ENCODE data around the gene KRT6A. TPM values are rescaled to one million over a fixed set of nuclear protein-coding genes. Genes with fewer than 3 reads are reported as not detected.

KRT6A gene
- total RNA-seq, 5 donors from 2014 or later (not counting 1 experiment from before 2014, with no cell fraction given), result not detected

DNA sequence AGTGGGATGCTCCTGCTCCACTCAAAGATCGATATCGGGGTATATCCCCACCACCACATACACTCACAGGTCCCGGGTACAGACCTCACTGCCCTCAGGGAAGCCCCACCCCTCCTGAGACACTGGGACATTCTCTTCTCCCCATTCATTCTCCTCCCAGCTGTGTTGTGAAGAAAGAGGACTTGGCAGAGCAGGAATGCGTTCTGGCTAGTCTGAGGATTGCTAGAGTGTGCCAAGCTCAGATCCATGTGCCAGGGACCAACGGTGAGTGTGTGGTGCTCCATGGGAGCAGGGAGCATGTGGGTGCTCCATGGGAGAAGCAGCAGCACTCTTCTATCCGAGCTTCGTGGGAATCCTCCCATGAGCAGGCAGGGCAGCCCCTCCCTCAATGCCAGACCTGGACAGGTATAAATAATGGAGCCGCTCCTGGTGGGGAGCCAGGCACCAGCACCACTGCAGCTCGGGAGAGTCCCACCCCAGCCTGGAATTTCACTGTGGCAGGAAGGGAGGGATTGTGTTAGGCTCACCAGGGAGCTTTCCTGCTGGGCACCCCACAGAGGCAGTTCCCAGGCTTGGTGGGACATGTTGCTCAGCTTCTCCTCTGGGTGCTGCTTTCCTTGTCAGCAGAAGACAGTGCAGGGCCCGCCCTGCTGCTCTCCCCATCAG lies 29.4 kb upstream of the KRT6A start:
- H3K36me3 Mint-ChIP-seq, result no peaks in the 10 kb centered on the region
- H3K27me3 ChIP-seq (replicated peaks in 1 of 2; ENCODE audit: control insufficient read depth in 2 of 2, extremely low read depth in 1 of 2, insufficient read depth in 2 of 2, low read length in 1 of 2), result peaks cover 0 to 19% of the 10 kb centered on the region in 2 experiments
- H3K4me3 ChIP-seq (ENCODE audit: control insufficient read depth in 1 of 2, extremely low read depth in 1 of 2, low read length in 1 of 2), result no peak overlapping the region
- CTCF ChIA-PET, result interaction anchor here in 1 of 2 donors (0.7 kb wide), 1 partner anchor 308 kb away, joined by 3 read pairs; no protein-coding TSS in a partner anchor
- WGBS (ENCODE audit: insufficient coverage), result 82% methylated on average over 5 of the region's 10 CpGs
- POLR2A ChIA-PET, result no interaction called here
- no peak overlapping the region for H3K27ac ChIP-seq (ENCODE audit: low read length)
- DNase-seq, result no peak
- no peak overlapping the region for H3K4me3 Mint-ChIP-seq
- no peaks in the 10 kb centered on the region for H3K9me3 ChIP-seq
- no peaks in the 10 kb centered on the region for H3K36me3 ChIP-seq (ENCODE audit: control insufficient read depth in 2 of 2, extremely low read depth in 1 of 2, insufficient read depth in 1 of 2, low read length in 1 of 2)
- H3K4me1 Mint-ChIP-seq, result peaks cover 0 to 8% (median 0%) of the 10 kb centered on the region in 3 donors
- H3K9me3 Mint-ChIP-seq, result no peaks in the 10 kb centered on the region
- ATAC-seq (replicated peaks in 1 of 4), result no peak
- peaks cover 0 to 20% of the 10 kb centered on the region in 2 experiments for H3K4me1 ChIP-seq (ENCODE audit: control insufficient read depth in 1 of 2, extremely low read depth in 1 of 2, insufficient read depth in 2 of 2, low read length in 2 of 2)
- no peak overlapping the region for H3K27ac Mint-ChIP-seq
- peaks cover 1 to 4% of the 10 kb centered on the region in 2 donors for H3K27me3 Mint-ChIP-seq

DNA sequence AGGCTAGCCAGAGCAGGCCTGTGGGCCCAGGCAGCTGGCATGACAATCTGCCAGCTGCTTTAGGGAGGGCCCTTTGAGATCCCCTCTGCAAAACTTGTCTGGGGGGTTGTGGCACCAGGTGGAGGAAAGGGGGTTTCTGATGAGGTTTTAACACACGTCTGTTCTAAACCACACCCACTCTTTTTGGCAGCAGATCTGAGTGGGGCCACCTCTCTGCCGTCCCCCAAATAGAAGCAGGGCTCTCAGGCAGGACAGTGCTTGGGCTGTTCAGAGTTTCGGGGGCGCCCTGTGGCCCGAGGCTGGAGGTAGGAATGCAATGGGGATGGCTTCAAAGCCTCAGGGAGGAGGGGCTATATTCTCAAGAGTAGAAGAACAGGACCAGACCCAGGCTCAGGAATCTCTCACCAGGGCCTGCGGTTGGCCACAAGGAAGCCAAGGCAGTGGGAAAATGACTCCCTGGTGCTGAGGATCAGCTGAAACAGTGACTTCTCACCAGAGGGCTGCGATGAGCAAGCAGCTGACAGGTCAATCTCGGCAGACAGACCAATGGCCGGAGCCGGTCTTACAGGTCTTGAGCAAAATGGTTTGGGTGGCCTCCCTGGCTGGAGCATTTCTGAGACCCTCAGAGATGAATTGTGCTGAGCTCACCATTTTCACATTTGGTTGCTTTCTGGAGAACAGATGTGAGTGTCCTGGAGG lies 28.7 kb upstream of the KRT6A start:
- H3K27ac ChIP-seq (ENCODE audit: low read length), result no peak overlapping the region
- H3K27me3 ChIP-seq (replicated peaks in 1 of 2; ENCODE audit: control insufficient read depth in 2 of 2, extremely low read depth in 1 of 2, insufficient read depth in 2 of 2, low read length in 1 of 2), result peaks cover 0 to 19% of the 10 kb centered on the region in 2 experiments
- Mint-ChIP-seq H3K27me3 (peaks cover 1 to 4% of the 10 kb centered on the region in 2 donors), H3K9me3 (no peaks in the 10 kb centered on the region), H3K27ac (no peak overlapping the region), H3K36me3 (no peaks in the 10 kb centered on the region), H3K4me1 (peaks cover 0 to 3% (median 0%) of the 10 kb centered on the region in 3 donors), H3K4me3 (no peak overlapping the region)
- ChIA-PET CTCF (interaction anchor here in 1 of 2 donors (0.7 kb wide), 1 partner anchor 308 kb away, joined by 3 read pairs; no protein-coding TSS in a partner anchor), POLR2A (no interaction called here)
- H3K4me1 ChIP-seq (ENCODE audit: control insufficient read depth in 1 of 2, extremely low read depth in 1 of 2, insufficient read depth in 2 of 2, low read length in 2 of 2), result peaks cover 0 to 12% of the 10 kb centered on the region in 2 experiments
- no peaks in the 10 kb centered on the region for H3K36me3 ChIP-seq (ENCODE audit: control insufficient read depth in 2 of 2, extremely low read depth in 1 of 2, insufficient read depth in 1 of 2, low read length in 1 of 2)
- H3K9me3 ChIP-seq, result no peaks in the 10 kb centered on the region
- DNase-seq (no peak), ATAC-seq (replicated peaks in 1 of 4) (peak in 1 of 4 experiments; percentile 10)
- H3K4me3 ChIP-seq (ENCODE audit: control insufficient read depth in 1 of 2, extremely low read depth in 1 of 2, low read length in 1 of 2), result no peak overlapping the region
- WGBS (ENCODE audit: insufficient coverage), result 80% methylated on average over 8 of the region's 10 CpGs

DNA sequence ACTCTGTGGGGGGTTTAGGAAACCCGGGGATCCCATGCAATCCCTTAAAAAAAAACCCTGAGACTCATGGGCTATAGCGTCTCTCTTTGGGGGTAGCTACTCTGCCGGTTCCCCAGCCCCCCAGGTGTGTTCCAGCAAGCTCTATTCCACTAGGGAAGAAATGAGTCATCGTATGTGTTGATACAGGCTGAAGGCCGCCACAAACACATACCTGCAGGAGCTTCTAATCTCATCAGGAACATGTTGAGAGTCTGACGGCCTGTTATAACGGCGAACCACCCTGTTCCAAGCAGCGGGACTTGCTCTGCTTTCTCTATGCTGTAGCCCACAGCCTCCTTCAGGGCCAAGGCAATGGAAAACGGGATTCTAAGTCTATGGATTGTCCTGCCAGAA lies 28.1 kb upstream of the KRT6A start:
- no peak overlapping the region for H3K27ac ChIP-seq (ENCODE audit: low read length)
- POLR2A ChIA-PET, result no interaction called here

DNA sequence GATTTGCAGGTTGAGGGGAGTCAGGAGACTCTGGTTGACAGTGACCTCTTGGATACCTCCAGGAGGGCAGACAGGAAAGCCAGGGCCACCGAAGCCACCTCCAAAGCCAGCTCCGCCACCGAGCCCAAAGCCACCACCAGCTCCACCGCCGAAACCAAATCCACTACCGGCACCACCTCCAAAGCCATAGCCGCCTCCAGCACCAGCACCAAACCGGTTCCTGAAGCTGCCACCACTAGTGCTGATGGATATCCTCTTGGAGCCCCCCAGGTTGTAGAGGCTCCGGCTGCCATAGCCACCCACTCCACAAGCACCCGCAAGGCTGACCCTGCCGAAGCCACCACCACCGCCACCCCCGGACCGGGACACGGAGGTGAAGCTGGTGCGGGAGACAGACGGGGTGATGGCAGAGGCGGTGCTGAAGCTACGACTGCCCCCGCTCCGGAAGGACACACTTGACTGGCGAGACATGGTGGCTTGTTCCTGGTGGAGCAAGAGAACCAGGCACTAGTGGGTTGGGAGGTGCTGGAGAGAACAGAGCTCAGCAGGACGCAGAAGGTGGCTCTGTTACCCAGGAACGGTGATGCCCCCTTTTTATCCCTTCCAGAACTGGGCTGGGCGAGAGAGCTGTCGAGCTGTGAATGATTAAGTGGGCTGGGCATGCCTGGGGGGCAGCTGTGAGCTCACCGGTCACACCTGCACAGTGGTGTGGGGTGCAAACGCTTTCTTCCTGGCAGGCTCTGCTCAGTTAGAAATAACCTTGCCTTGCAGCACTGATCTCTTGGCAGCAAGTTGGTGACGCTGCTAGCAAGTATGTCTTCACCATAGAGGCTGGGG lies 27.0 kb upstream of the KRT6A start, which contains the start of gene KRT5:
TSS of gene KRT5 (minus strand) at position 569 of the 837 bp plus-strand sequence. CDS start at position 471, 98 bp downstream.
- POLR2A ChIA-PET, result no interaction called here
- no peaks in the 10 kb centered on the region for H3K4me1 ChIP-seq (ENCODE audit: control insufficient read depth in 1 of 2, extremely low read depth in 1 of 2, insufficient read depth in 2 of 2, low read length in 2 of 2)
- H3K4me3 ChIP-seq (ENCODE audit: control insufficient read depth in 1 of 2, extremely low read depth in 1 of 2, low read length in 1 of 2), result no peak within 1 kb of the TSS
- H3K27ac Mint-ChIP-seq, result no peak within 1 kb of the TSS
- H3K27me3 Mint-ChIP-seq, result peaks cover 4% of the 10 kb centered on the region in 2 donors
- no peak within 1 kb of the TSS for H3K27ac ChIP-seq (ENCODE audit: low read length)
- H3K36me3 ChIP-seq (ENCODE audit: control insufficient read depth in 2 of 2, extremely low read depth in 1 of 2, insufficient read depth in 1 of 2, low read length in 1 of 2), result no peaks in the 10 kb centered on the region
- DNase-seq, result no peak
- no peaks in the 10 kb centered on the region for H3K9me3 Mint-ChIP-seq
- no peaks in the 10 kb centered on the region for H3K9me3 ChIP-seq
- peaks cover 0 to 23% of the 10 kb centered on the region in 2 experiments for H3K27me3 ChIP-seq (replicated peaks in 1 of 2; ENCODE audit: control insufficient read depth in 2 of 2, extremely low read depth in 1 of 2, insufficient read depth in 2 of 2, low read length in 1 of 2)
- no peak within 1 kb of the TSS for H3K4me3 Mint-ChIP-seq
- ATAC-seq (replicated peaks in 1 of 4), result no peak
- CTCF ChIA-PET, result no interaction called here
- H3K36me3 Mint-ChIP-seq, result no peaks in the 10 kb centered on the region
- no peaks in the 10 kb centered on the region for H3K4me1 Mint-ChIP-seq
- 87% methylated on average over 24 of the region's 29 CpGs for WGBS (ENCODE audit: insufficient coverage)

More for the DNA sequence above, 28.1 kb upstream of the KRT6A start:
- DNase-seq (no peak), ATAC-seq (replicated peaks in 1 of 4) (no peak)
- Mint-ChIP-seq H3K36me3 (no peaks in the 10 kb centered on the region), H3K9me3 (no peaks in the 10 kb centered on the region), H3K27ac (no peak overlapping the region), H3K27me3 (peaks cover 1 to 4% of the 10 kb centered on the region in 2 donors), H3K4me1 (no peaks in the 10 kb centered on the region), H3K4me3 (no peak overlapping the region)
- peaks cover 0 to 19% of the 10 kb centered on the region in 2 experiments for H3K27me3 ChIP-seq (replicated peaks in 1 of 2; ENCODE audit: control insufficient read depth in 2 of 2, extremely low read depth in 1 of 2, insufficient read depth in 2 of 2, low read length in 1 of 2)
- WGBS (ENCODE audit: insufficient coverage), result 76% methylated on average over 6 of the region's 10 CpGs
- H3K4me1 ChIP-seq (ENCODE audit: control insufficient read depth in 1 of 2, extremely low read depth in 1 of 2, insufficient read depth in 2 of 2, low read length in 2 of 2), result peaks cover 0 to 7% of the 10 kb centered on the region in 2 experiments
- no peaks in the 10 kb centered on the region for H3K9me3 ChIP-seq
- no peak overlapping the region for H3K4me3 ChIP-seq (ENCODE audit: control insufficient read depth in 1 of 2, extremely low read depth in 1 of 2, low read length in 1 of 2)
- H3K36me3 ChIP-seq (ENCODE audit: control insufficient read depth in 2 of 2, extremely low read depth in 1 of 2, insufficient read depth in 1 of 2, low read length in 1 of 2), result no peaks in the 10 kb centered on the region
- CTCF ChIA-PET, result no interaction called here

DNA sequence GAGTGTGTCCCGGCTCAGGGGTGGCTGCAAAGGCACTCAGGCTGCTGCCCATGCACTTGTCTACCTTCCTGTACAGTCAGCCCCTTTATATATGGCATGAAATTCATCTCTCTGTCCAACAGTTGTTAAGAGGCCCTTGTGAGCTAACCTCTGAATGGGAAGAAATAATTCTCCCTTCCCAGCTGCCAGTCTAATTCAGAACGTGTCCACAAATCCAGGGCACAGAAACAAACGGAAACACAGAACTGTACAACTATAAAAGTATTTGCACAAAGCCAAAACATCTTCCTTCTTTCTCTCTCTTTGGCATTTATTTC lies 26.3 kb upstream of the KRT6A start:
- Histone ChIP-seq H3K27me3 (replicated peaks in 1 of 2; ENCODE audit: control insufficient read depth in 2 of 2, extremely low read depth in 1 of 2, insufficient read depth in 2 of 2, low read length in 1 of 2) (peaks cover 0 to 29% of the 10 kb centered on the region in 2 experiments), H3K36me3 (ENCODE audit: control insufficient read depth in 2 of 2, extremely low read depth in 1 of 2, insufficient read depth in 1 of 2, low read length in 1 of 2) (no peaks in the 10 kb centered on the region), H3K4me1 (ENCODE audit: control insufficient read depth in 1 of 2, extremely low read depth in 1 of 2, insufficient read depth in 2 of 2, low read length in 2 of 2) (no peaks in the 10 kb centered on the region), H3K27ac (ENCODE audit: low read length) (no peak overlapping the region), H3K4me3 (ENCODE audit: control insufficient read depth in 1 of 2, extremely low read depth in 1 of 2, low read length in 1 of 2) (no peak overlapping the region), H3K9me3 (no peaks in the 10 kb centered on the region)
- peaks cover 5 to 6% of the 10 kb centered on the region in 2 donors for H3K27me3 Mint-ChIP-seq
- no peak overlapping the region for H3K27ac Mint-ChIP-seq
- WGBS (ENCODE audit: insufficient coverage), result 82% methylated on average over 3 of the region's 3 CpGs
- ChIA-PET CTCF (no interaction called here), POLR2A (no interaction called here)
- no peak for DNase-seq
- H3K4me3 Mint-ChIP-seq, result no peak overlapping the region
- H3K36me3 Mint-ChIP-seq, result no peaks in the 10 kb centered on the region
- no peaks in the 10 kb centered on the region for H3K9me3 Mint-ChIP-seq
- H3K4me1 Mint-ChIP-seq, result no peaks in the 10 kb centered on the region
- ATAC-seq (replicated peaks in 1 of 4), result no peak

DNA sequence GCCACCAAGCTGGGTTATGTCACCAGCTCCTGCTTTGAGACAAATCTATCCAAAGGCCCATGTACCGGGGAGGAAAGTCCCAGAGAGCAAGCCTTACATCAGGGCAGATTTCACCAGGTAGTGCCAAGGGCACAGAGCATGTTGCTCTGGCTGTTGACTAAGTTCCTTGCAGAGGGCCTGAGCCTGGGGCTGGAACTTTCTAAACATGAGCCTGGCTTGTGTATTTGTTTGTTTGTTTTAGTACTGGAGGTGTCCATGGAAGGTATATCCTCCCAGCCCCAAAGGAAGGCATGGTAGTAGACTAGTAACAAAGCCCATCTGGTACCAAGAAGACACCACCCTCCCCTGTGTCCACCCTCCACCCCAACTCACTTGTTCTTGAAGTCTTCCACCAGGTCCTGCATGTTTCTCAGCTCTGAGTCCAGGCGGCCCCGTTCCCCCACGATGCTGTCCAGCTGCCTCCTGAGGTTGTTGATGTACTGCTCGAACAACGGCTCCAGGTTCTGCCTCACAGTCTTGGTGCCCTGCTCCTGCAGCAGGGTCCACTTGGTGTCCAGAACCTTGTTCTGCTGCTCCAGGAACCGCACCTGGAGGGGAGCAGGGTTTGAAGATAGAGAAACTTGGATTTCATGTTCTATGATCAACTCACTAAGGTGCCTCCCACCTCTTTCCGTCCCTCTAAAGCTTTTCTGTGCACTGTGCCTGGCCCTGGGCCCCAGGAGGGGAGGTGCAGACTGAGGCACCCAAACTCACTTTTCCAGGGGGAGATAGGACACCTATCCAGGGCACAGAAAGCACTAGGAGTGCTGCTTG lies 25.7 kb upstream of the KRT6A start:
- CTCF ChIA-PET, result no interaction called here
- Histone ChIP-seq H3K36me3 (ENCODE audit: control insufficient read depth in 2 of 2, extremely low read depth in 1 of 2, insufficient read depth in 1 of 2, low read length in 1 of 2) (no peaks in the 10 kb centered on the region), H3K9me3 (no peaks in the 10 kb centered on the region), H3K27ac (ENCODE audit: low read length) (no peak overlapping the region), H3K4me1 (ENCODE audit: control insufficient read depth in 1 of 2, extremely low read depth in 1 of 2, insufficient read depth in 2 of 2, low read length in 2 of 2) (no peaks in the 10 kb centered on the region), H3K27me3 (replicated peaks in 1 of 2; ENCODE audit: control insufficient read depth in 2 of 2, extremely low read depth in 1 of 2, insufficient read depth in 2 of 2, low read length in 1 of 2) (peaks cover 0 to 26% of the 10 kb centered on the region in 2 experiments), H3K4me3 (ENCODE audit: control insufficient read depth in 1 of 2, extremely low read depth in 1 of 2, low read length in 1 of 2) (no peak overlapping the region)
- peaks cover 6 to 9% of the 10 kb centered on the region in 2 donors for H3K27me3 Mint-ChIP-seq
- no peaks in the 10 kb centered on the region for H3K4me1 Mint-ChIP-seq
- H3K4me3 Mint-ChIP-seq, result no peak overlapping the region
- no peaks in the 10 kb centered on the region for H3K9me3 Mint-ChIP-seq
- H3K36me3 Mint-ChIP-seq, result no peaks in the 10 kb centered on the region
- 83% methylated on average over 5 of the region's 8 CpGs for WGBS (ENCODE audit: insufficient coverage)
- DNase-seq (no peak), ATAC-seq (replicated peaks in 1 of 4) (no peak)
- POLR2A ChIA-PET, result no interaction called here
- H3K27ac Mint-ChIP-seq, result no peak overlapping the region
